Dermis microvascular lymphatic vessel endothelial cell (primary cell): ENCODE data around the gene DHX29. TPM values are rescaled to one million over a fixed set of nuclear protein-coding genes. Genes with fewer than 3 reads are reported as not detected.

Experiments
- DNase-seq, 2 donors: peaks; one replicate each; pipeline versions ENCODE4 v3.0.0 to v3.0.0-alpha.2; 2010; ENCODE audit warnings: low read depth in 2 of 2
- total RNA-seq: library from RNA; depleted of rRNA; stranded (reverse); fragments of >200 nt; gene quantifications from 2 replicates; pipeline ENCODE4 v1.2.1, GENCODE V29; 2014

DHX29 gene
- total RNA-seq, 1 donor from 2014 or later: 17.8 TPM

DNA sequence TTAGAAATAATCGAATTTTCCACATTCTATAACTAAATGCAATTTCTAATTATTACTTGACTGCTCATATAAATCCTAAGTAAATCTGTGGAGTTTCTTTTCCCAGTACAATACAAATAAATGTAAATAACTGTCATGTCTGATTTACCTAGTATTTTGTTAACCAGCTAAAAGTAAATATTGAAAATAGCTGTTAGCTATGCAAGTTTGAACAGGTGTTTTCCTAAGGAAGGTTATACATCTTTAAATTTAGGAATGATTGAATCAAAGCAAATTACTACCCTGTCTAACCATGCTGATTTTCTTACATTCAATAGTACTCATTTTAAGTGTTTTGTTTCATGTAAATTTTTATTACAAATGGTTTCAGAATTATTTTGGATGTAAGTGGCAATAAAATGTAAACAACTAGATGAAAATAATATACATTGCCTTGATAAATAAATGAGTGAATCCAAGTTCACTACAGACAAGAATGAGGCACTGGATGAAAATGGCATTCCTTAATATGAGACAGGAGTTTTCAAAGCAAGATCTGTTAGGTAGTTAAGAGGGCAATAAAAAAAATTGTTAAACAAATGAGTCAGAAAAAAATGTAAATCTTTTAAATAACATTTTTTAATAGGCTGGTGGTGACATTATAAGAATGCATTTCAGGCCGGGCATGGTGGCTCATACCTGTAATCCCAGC lies 96.2 kb downstream of the DHX29 start:
- DNase-seq: no peak

Other genes with a start within 250 kb of the DHX29 start
- gene GZMA, start 205.0 kb downstream of the DHX29 start, total RNA-seq: 0.13 TPM in 2 replicates
- 6.7 and 12.6 TPM in 2 replicates for gene GPX8, start 147.5 kb downstream of the DHX29 start, total RNA-seq
- not detected in 2 replicates for gene CDC20B, start 134.5 kb downstream of the DHX29 start, total RNA-seq
- not detected in 2 replicates for gene MCIDAS, start 80.4 kb downstream of the DHX29 start, total RNA-seq
- gene CCNO, start 74.1 kb downstream of the DHX29 start, total RNA-seq: under 0.01 TPM in 1 of 2 replicates, not detected in the other
- gene MTREX, start 295 bp upstream of the DHX29 start, total RNA-seq: 42.9 and 49.0 TPM in 2 replicates
- gene PLPP1, start 227.3 kb upstream of the DHX29 start, total RNA-seq: 181 and 391 TPM in 2 replicates